Gastrocnemius medialis (tissue), 4 donors: ENCODE measurements around the gene TYROBP. TPM values are rescaled to one million over a fixed set of nuclear protein-coding genes. Genes with fewer than 3 reads are reported as not detected.

ENCODE experiments used
- ATAC-seq, 2 donors: fragments of 150-250 bp; one replicate each; pipeline ENCODE4 v1.9.1; 2016
- DNase-seq, 2 donors: peaks; one replicate each; pipeline ENCODE4 v3.0.0-alpha.2; 2019
- H3K27ac ChIP-seq, 4 donors: fragments of 200-600 bp; sonication (generic); 1 replicate in 1 of 4; 2 replicates in 3 of 4; pipeline ENCODE4 v1.5.1; 2016 to 2018; ENCODE audit warnings: mild to moderate bottlenecking in 2 of 4, moderate library complexity in 1 of 4
- H3K27me3 ChIP-seq, 3 donors: fragments of 200-600 bp; sonication (generic) in 2 of 3; 1 replicate in 1 of 3; 2 replicates in 2 of 3; pipeline versions ENCODE4 v1.5.1 to v1.6.0; 2016 to 2019; ENCODE audit warnings: mild to moderate bottlenecking in 1 of 3, moderate library complexity in 1 of 3
- H3K36me3 ChIP-seq, 2 donors: fragments of 200-600 bp; sonication (generic) in 1 of 2; one replicate each; pipeline ENCODE4 v1.5.1; 2017 to 2018
- H3K4me1 ChIP-seq, 2 donors: fragments of 200-600 bp; sonication (generic) in 1 of 2; one replicate each; pipeline ENCODE4 v1.5.1; 2016 to 2017; ENCODE audit warnings: mild to moderate bottlenecking in 2 of 2
- H3K4me3 ChIP-seq, 4 donors: fragments of 200-600 bp; sonication (generic) in 3 of 4; 1 replicate in 1 of 4; 2 replicates in 3 of 4; pipeline ENCODE4 v1.5.1; 2016 to 2019; ENCODE audit warnings: mild to moderate bottlenecking in 2 of 4
- H3K9me3 ChIP-seq, 3 donors: fragments of 200-600 bp; sonication (generic) in 2 of 3; 1 replicate in 1 of 3; 2 replicates in 2 of 3; pipeline ENCODE4 v1.5.1; 2016 to 2019
- CTCF ChIP-seq, 5 experiments: fragments of 450-650 bp in 3 of 5; fragments of 200-600 bp in 2 of 5; sonication (generic) in 2 of 5; IDR thresholded peaks in 4 of 5; conservative IDR thresholded peaks in 1 of 5; 1 replicate in 4 of 5; 2 replicates in 1 of 5; pipeline ENCODE4 v1.5.1; 2016 to 2019; ENCODE audit warnings: antibody characterized with exemption in 5 of 5, mild to moderate bottlenecking in 3 of 5, moderate library complexity in 3 of 5
- POLR2A ChIP-seq, 2 donors: fragments of 450-650 bp; IDR thresholded peaks; one replicate each; pipeline ENCODE4 v1.6.1; 2017; ENCODE audit warnings: antibody characterized with exemption in 2 of 2, mild to moderate bottlenecking in 2 of 2, moderate library complexity in 2 of 2
- in situ Hi-C, 4 donors: fragments of 200-750 bp; cut with MboI; loops; one replicate each; pipeline versions ENCODE4 v1.15.0 to v1.8.0; 2017; ENCODE audit warnings: low sequenced_read_pairs in 4 of 4
- intact Hi-C: fragments of 100-400 bp; cut with DNase I; formaldehyde crosslinking; loops from one replicate; pipeline ENCODE4 v1.15.1; 2023; ENCODE audit warnings: low total_unique reads
- total RNA-seq, 4 donors: library from RNA; depleted of rRNA; stranded (reverse); fragments of >200 nt; gene quantifications; one replicate each; pipeline versions ENCODE4 v1.1.0 to v1.2.3, GENCODE V29; 2016

Gene TYROBP
- total RNA-seq, 4 donors from 2014 or later = 7.2 to 25.6 (median 18.2) TPM

DNA sequence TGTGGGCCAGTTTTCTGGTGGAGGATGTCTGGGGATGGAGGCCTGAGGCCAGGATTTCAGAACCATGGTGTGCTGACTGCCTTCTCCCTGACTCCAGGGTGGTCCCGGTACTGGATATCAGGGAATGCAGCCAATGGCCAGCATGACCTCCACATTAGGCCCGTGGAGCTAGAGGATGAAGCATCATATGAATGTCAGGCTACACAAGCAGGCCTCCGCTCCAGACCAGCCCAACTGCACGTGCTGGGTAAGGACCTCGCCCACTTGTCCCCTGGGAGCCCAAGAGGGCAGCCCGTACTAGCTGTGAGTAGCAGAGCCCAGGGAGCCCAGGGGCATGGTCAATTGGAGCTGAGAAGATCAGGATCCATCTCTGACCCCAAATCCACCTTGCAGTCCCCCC is 49.8 kb downstream of the TYROBP start:
- Histone ChIP-seq H3K27me3 (peaks cover 59 to 92% (median 77%) of the 10 kb centered on the region in 3 donors), H3K36me3 (no peaks in the 10 kb centered on the region), H3K4me3 (no peak overlapping the region), H3K27ac (no peak overlapping the region), H3K9me3 (no peaks in the 10 kb centered on the region), H3K4me1 (peaks cover 0 to 3% of the 10 kb centered on the region in 2 donors)
- intact Hi-C loops = no loop called here
- no peak for DNase-seq
- no peak for ATAC-seq
- TF ChIP-seq CTCF (IDR thresholded peaks at IDR 0.05 in 4 of 5, conservative IDR thresholded peaks at IDR 0.05 in 1 of 5) (no peak), POLR2A (IDR thresholded peaks at IDR 0.05) (no peak)
- in situ Hi-C loops = no loop called here

DNA sequence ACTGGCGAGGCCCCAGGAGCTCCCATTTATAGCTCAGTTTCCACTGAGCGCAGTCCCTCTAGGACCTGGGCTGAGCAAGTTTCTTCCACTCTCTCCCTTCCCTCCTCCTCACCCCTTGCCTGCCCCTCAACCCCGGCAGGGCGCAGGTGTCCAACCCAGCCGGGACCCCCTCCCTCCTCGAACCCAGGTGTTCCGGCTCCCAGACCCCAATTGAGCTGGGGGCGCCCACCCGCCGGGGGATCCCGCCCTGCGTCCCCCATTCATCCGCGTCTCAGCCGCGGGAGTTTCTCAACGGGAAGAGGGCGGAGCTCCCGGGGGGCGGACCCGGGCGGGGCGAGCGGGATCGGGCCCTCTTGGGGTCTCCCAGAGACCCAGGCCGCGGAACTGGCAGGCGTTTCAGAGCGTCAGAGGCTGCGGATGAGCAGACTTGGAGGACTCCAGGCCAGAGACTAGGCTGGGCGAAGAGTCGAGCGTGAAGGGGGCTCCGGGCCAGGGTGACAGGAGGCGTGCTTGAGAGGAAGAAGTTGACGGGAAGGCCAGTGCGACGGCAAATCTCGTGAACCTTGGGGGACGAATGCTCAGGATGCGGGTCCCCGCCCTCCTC is 51.4 kb downstream of the TYROBP start, which contains the start of gene KIRREL2:
Gene KIRREL2 (plus strand): TSS at position 366 of the 604 bp plus-strand sequence. CDS start 209 bp downstream, at position 575.
- DNase-seq (no peak), ATAC-seq (no peak)
- H3K4me3 ChIP-seq = peak within 1 kb of the TSS; percentile 28 to 54 (median 47)
- TF ChIP-seq POLR2A (IDR thresholded peaks at IDR 0.05) (no peak), CTCF (IDR thresholded peaks at IDR 0.05 in 4 of 5, conservative IDR thresholded peaks at IDR 0.05 in 1 of 5) (no peak)
- peaks cover 61 to 81% (median 64%) of the 10 kb centered on the region in 3 donors for H3K27me3 ChIP-seq
- no peaks in the 10 kb centered on the region for H3K9me3 ChIP-seq
- intact Hi-C loops = no loop called here
- H3K36me3 ChIP-seq = no peaks in the 10 kb centered on the region
- peaks cover 0 to 3% of the 10 kb centered on the region in 2 donors for H3K4me1 ChIP-seq
- in situ Hi-C loops = no loop called here
- no peak within 1 kb of the TSS for H3K27ac ChIP-seq

Other genes with a start within 250 kb of the TYROBP start
- gene UPK1A, start 241.8 kb downstream of the TYROBP start, total RNA-seq = not detected
- gene ZBTB32, start 203.7 kb downstream of the TYROBP start, total RNA-seq = not detected
- 10 to 100 TPM in 3 of 4 donors, 1 to 10 TPM in 1; 9.3 to 39.0 (median 16.8) TPM for gene KMT2B, start 190.3 kb downstream of the TYROBP start, total RNA-seq
- gene IGFLR1, start 165.8 kb downstream of the TYROBP start, total RNA-seq = 10 to 100 TPM in 1 of 4 donors, 1 to 10 TPM in 3; 2.0 to 14.1 (median 3.0) TPM
- gene U2AF1L4, start 162.9 kb downstream of the TYROBP start, total RNA-seq = 10 to 100 TPM in 2 of 4 donors, 1 to 10 TPM in 2; 5.1 to 22.9 (median 13.4) TPM
- 10 to 100 TPM; 22.2 to 45.8 (median 38.3) TPM for gene PSENEN, start 162.6 kb downstream of the TYROBP start, total RNA-seq
- 10 to 100 TPM; 14.8 to 19.5 (median 16.6) TPM for gene LIN37, start 159.7 kb downstream of the TYROBP start, total RNA-seq
- 100 to 1,000 TPM in 2 of 4 donors, 10 to 100 TPM in 2; 79.8 to 241 (median 139) TPM for gene HSPB6, start 151.3 kb downstream of the TYROBP start, total RNA-seq
- gene PROSER3, start 150.1 kb downstream of the TYROBP start, total RNA-seq = 1 to 10 TPM in 3 of 4 donors, under 1 TPM in 1; 0.63 to 4.3 (median 3.0) TPM
- gene ARHGAP33, start 132.7 kb downstream of the TYROBP start, total RNA-seq = 1 to 10 TPM in 3 of 4 donors, under 1 TPM in 1; 0.22 to 4.7 (median 2.2) TPM
- gene PRODH2, start 95.5 kb downstream of the TYROBP start, total RNA-seq = under 1 TPM in 1 of 4 donors, not detected in 3; 0.13 TPM
- gene NPHS1, start 55.8 kb downstream of the TYROBP start, total RNA-seq = not detected
- gene KIRREL2, start 51.4 kb downstream of the TYROBP start, total RNA-seq = not detected
- gene APLP1, start 39.7 kb downstream of the TYROBP start, total RNA-seq = under 1 TPM in 2 of 4 donors, not detected in 2; 0.27 to 0.33 TPM
- gene NFKBID, start 7.8 kb downstream of the TYROBP start, total RNA-seq = 1 to 10 TPM in 3 of 4 donors, not detected in 1; 1.2 to 2.7 (median 2.3) TPM
- gene HCST, start 5.8 kb downstream of the TYROBP start, total RNA-seq = 1 to 10 TPM in 2 of 4 donors, not detected in 2; 1.2 to 1.5 TPM
- gene LRFN3, start 28.1 kb upstream of the TYROBP start, total RNA-seq = 10 to 100 TPM in 2 of 4 donors, 1 to 10 TPM in 2; 7.4 to 18.2 (median 12.8) TPM
- 10 to 100 TPM; 42.8 to 54.9 (median 49.9) TPM for gene SDHAF1, start 86.9 kb upstream of the TYROBP start, total RNA-seq
- under 1 TPM in 1 of 4 donors, not detected in 3; 0.36 TPM for gene SYNE4, start 100.5 kb upstream of the TYROBP start, total RNA-seq
- gene ALKBH6, start 105.9 kb upstream of the TYROBP start, total RNA-seq = 10 to 100 TPM; 10.6 to 50.1 (median 19.0) TPM
- gene CLIP3, start 124.6 kb upstream of the TYROBP start, total RNA-seq = 1 to 10 TPM in 3 of 4 donors, under 1 TPM in 1; 0.61 to 3.2 (median 1.8) TPM
- gene THAP8, start 146.0 kb upstream of the TYROBP start, total RNA-seq = 10 to 100 TPM in 1 of 4 donors, 1 to 10 TPM in 3; 6.1 to 10.5 (median 6.1) TPM
- gene WDR62, start 146.6 kb upstream of the TYROBP start, total RNA-seq = 1 to 10 TPM in 2 of 4 donors, under 1 TPM in 2; 0.20 to 2.1 (median 1.0) TPM
- gene OVOL3, start 202.8 kb upstream of the TYROBP start, total RNA-seq = not detected
- 10 to 100 TPM; 61.0 to 88.7 (median 79.4) TPM for gene POLR2I, start 206.6 kb upstream of the TYROBP start, total RNA-seq
- 100 to 1,000 TPM in 2 of 4 donors, 10 to 100 TPM in 2; 57.4 to 122 (median 96.7) TPM for gene TBCB, start 207.2 kb upstream of the TYROBP start, total RNA-seq
- 100 to 1,000 TPM in 3 of 4 donors, 10 to 100 TPM in 1; 94.8 to 252 (median 165) TPM for gene CAPNS1, start 231.8 kb upstream of the TYROBP start, total RNA-seq
- 100 to 1,000 TPM; 165 to 421 (median 223) TPM for gene COX7A1, start 244.2 kb upstream of the TYROBP start, total RNA-seq